GM18498 (cell line): ENCODE data around the gene RAP1GDS1.
"Not testable (repeated sequence)": the region's sequence is repeated elsewhere in the genome, so short reads cannot be mapped to it uniquely, and the experiment has no call there.

Experiments used
- ATAC-seq: cut with Tn5 transposase; IDR thresholded peaks from one replicate; pipeline ENCODE4 v1.9.1; 2021; ENCODE audit warnings: mild to moderate bottlenecking, moderate library complexity; ENCODE audit not compliant: unreplicated experiment

RAP1GDS1 gene

DNA sequence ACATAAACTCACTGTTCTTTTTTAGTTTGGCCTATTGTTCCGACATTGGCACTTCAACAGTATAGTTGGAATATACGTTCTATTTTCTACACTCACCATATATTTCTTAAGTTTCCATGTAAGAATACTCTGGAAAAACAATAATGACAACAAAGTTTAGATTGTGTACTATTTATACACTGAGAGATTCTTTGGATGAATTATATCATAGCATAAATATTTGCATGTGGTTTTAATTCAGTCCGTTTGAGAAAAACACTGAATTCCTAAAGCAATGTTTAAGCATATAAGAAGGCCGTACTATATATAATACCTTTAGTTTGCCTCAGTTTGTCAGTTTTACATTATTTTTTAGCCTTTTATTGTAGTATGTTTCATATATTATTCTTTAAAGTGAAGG lies 82.4 kb downstream of the RAP1GDS1 start:
- no peak for ATAC-seq

GRCh38 chr4:98345838-98346237 lies 84.7 kb downstream of the RAP1GDS1 start:
- ATAC-seq: no peak

- peak; percentile 43 for ATAC-seq
Measured at GRCh38 chr4:98352396-98352795, 91.2 kb downstream of the RAP1GDS1 start.

DNA sequence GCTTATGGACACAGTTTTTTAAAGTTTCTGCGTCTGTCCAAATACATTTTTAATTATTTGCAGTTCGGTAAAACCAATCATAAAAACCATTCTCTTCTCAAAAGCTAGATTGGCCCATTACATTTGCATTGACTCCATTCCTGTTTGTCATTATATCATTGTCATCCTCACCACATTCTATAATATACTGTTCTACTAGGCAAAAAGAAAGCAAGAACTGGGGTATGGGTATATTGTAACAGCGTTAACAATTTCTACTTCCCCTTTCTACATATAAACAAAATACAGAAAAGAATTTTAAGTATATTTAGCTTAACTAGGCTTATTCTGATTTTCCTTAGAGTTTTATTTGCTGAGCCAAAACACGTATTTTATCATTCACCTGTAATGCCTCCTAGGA lies 91.8 kb downstream of the RAP1GDS1 start:
- ATAC-seq: peak; percentile 81

DNA sequence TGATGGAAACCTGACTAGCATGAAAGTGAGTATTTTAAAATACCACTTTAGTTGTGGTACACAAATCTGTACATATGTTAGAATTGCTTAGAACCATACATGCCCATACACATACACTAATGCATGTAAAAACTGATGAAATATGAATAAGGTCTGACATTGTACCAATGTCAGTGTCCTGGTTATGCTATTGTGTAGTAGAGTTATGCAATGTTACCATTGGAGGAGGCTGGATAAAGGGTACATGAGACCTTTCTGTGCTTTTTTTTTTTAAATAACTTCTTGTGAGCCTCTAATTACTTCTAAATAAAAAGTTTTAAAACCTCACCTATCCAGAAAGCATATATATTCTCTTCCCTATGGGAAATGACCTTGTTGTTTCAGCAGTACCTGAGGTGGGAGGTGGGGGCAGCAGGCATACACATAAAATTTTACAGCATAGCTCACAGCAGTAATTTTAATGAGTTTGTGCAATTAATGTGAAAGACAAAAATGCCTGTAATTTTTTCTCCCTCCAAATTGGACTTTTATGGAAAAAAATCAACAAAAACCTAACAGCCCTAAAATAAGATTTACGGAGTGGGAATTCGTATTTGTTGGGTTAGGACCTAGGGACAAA lies 97.6 kb downstream of the RAP1GDS1 start:
- no peak for ATAC-seq

DNA sequence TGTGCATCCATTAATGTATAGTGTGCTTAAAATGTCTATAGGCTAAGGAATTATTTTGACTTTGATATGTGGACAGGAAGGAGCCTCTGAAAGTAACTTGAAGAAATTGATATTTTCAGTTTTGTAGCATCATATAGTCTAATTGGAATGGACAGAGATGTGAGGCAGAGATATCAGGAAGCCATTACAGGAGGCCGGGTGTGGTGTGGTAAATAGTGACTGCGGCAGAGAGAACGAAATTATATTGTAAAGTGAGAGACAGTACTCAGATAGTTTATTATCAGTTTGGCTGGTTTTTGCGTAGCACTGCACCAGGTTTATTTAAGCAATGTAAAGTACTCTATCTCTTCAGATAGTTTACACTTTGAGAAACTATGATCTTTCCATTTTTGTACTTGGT lies 98.5 kb downstream of the RAP1GDS1 start:
- ATAC-seq: no peak

DNA sequence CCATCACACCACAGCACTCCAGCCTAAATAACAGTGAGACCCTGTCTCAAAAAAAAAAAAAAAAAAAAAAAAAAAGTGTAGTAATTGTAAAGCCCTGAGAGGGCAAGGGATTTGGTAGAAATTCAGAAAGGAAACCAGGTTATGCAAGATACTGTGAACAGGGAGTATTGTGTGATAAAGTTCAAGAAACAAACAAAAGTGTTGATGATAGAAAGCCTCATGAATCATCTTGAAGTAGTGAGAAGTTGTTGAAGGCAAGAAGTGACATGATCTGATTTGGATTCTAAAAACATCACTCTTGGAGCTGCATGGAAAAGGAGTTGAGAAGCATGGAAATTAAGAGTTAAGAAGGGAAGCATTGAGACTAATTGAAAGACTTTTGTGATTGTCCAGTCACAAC lies 102.2 kb downstream of the RAP1GDS1 start:
- no peak for ATAC-seq

DNA sequence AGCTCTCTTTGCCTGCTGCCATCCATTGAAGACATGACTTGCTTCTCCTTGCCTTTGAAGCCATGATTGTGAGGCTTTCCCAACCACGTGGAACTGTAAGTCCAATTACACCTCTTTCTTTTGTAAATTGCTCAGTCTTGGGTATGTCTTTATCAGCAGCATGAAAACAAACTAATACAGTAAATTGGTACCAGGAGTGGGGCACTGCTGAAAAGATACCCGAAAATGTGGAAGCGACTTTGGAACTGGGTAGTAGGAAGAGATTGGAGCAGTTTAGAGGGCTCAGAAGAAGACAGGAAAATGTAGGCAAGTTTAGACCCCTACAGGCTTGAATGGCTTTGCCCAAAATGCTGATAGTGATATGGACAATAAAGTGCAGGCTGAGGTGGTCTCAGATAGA lies 105.1 kb downstream of the RAP1GDS1 start:
- ATAC-seq: not testable (repeated sequence)

DNA sequence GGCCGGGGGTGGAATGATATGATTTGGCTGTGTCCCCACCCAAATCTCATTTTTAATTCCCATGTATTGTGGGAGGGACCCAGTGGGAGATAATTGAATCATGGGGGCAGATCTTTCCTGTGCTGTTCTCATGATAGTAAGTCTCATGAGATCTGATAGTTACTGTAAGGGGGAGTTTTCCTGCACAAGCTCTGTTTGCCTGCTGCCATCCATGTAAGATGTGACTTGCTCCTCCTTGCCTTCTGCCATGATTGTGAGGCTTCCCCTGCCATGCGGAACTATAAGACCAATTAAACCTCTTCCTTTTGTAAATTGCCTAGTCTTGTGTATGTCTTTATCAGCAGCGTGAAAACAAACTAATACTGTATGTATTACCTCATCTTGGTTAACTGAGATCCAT lies 106.8 kb downstream of the RAP1GDS1 start:
- ATAC-seq: not testable (repeated sequence)

GRCh38 chr4:98369322-98369721 lies 108.1 kb downstream of the RAP1GDS1 start:
- ATAC-seq: no peak

DNA sequence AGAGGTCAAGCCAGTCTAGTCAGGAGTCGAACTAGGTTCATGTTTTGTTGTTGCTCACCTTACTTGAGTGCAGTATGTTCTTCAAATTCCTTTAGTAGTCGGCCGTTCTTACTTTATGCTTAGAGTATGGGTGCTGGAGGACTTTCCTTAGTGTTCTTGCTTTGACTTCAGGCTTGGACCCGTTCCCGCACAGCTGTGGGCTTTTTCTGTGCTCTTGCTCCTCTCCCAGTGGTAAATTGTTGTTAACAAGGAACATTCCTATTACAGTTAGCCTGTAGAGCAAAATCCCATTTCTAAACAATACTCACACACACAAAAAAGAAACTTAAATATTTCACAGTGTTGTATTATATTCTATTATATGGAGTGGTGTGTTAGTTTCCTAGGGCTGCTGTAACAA lies 113.5 kb downstream of the RAP1GDS1 start:
- no peak for ATAC-seq

GRCh38 chr4:98377559-98377958 lies 116.4 kb downstream of the RAP1GDS1 start:
- ATAC-seq: no peak

GRCh38 chr4:98381306-98381705 lies 120.1 kb downstream of the RAP1GDS1 start:
- no peak for ATAC-seq

DNA sequence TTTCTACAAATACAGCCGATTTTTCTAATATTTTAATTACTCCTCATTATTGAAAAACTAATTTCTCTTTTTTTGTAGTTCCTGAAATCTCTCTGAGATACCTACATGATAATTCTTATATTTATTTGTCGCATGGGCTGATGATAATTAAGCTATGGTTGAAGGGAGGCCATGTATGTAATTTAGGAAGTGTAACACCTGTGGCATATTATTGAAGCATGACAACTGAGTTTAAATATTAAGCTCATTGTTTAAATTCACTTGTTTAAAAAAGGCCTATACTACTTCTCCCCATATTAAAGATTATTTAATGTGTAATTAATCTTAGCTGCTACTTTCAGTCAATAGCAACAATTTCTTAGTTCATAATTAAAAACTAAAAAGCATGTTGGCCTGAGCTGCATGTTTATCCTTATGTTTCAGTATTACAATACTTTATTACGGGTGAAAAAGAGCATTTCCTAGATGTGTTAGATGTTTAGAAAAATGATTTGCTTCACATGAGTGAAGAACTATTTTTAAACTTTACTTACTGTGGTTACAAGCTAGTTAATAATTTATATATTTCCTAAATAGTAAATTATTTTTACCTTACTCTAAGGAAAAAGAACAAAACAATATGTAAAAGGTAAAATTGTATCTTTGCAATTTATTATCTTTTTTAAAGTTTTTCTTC lies 122.4 kb downstream of the RAP1GDS1 start:
- ATAC-seq: no peak

- no peak for ATAC-seq
Measured at GRCh38 chr4:98385831-98386230, 124.6 kb downstream of the RAP1GDS1 start.

DNA sequence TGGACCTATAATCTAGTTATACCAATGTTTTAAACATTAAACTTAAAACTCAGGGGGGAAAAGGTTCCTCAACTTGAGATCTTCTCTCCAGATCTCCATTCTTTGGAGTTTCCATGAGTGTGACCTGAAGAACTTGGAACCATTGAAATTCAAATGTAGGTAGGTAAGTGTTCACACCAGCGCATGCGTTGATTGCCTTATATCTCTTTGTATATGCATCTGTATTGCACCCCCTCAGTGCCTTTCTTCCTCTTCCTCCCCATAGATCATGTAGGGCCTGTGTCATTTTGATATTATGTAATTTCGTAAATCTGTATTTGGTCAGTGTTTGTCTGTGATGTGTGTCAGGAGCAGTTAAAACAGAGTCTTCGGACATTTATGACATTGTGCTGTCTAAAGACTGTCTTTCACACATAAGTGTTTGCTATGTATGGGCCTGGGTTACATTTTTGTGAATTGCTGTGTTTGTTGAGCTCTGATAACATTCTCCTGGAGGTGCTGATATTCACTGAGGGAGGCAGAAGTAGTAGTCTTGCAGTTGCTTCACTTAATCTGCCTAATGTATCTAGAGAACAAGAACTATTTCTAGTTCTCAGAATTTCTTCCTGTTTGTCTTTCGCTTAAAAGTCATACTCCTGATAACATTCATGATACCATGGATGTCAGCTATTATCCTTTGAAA lies 126.3 kb downstream of the RAP1GDS1 start:
- no peak for ATAC-seq

GRCh38 chr4:98394134-98394533 lies 132.9 kb downstream of the RAP1GDS1 start:
- no peak for ATAC-seq

- ATAC-seq: no peak
Measured at GRCh38 chr4:98399915-98400314, 138.7 kb downstream of the RAP1GDS1 start.

- peak; percentile 40 for ATAC-seq
Measured at GRCh38 chr4:98406819-98407218, 145.6 kb downstream of the RAP1GDS1 start.

DNA sequence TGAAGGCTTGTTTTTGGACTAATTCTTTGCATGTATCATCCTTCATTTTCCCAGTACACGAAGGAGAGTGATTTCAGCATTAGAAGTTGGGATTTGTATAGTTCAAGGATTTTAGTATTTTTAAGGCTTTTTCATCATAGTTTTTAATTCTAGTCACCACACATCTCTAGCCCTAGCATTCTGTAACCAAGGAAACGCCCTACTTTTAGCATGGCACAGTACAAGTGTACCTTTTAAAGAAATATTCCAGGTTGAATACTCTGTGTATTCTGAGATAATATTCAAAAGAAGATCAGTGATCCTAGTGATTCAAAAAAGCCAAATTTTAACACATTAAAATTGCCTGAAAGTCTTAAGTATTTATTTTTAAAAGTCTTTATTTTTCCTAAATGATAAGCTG lies 150.5 kb downstream of the RAP1GDS1 start:
- no peak for ATAC-seq

DNA sequence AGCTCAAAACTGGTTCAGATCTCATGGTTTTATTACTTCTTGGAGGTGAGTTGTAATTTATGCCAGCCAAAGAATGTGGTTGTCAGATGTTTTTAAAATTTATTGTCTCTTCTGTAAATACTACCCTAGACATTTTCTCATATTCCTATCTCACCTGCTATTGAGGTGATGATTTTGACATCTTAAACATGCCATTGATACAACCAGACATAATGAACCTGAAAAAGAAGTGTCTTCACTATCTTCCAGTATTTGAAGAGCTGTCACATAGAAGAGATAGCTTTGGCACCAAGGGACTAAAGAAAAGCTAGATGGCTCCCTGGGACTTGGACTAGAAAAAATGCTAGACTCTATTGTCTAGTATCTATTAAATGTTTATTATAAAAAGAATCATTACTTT lies 155.7 kb downstream of the RAP1GDS1 start:
- ATAC-seq: no peak

DNA sequence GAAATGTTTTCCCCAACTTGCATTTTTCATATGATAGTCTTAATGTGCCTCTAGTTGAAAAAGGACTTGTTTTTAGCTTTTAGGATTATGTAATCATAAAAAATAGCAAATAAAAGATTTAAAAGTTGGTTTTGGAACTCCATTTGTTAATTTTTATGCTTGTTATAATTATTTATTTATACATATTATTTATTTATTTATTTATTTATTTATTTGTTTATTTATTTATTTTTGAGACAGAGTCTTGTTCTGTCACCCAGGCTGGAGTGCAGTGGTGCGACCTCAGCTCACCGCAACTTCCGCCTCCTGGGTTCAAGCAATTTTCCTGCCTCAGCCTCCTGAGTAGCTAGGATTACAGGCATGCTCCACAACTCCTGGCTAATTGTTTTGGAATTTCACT lies 159.0 kb downstream of the RAP1GDS1 start:
- not testable (repeated sequence) for ATAC-seq
